Inflammatory macrophage treated with lipopolysaccharide for 1 hour (primary cell): ENCODE results near the gene HMGN4.

Experiments
- DNase-seq, 2 donors: peaks; one replicate each; pipeline ENCODE4 v3.0.0-alpha.2; 2020 to 2022

The HMGN4 gene

DNA sequence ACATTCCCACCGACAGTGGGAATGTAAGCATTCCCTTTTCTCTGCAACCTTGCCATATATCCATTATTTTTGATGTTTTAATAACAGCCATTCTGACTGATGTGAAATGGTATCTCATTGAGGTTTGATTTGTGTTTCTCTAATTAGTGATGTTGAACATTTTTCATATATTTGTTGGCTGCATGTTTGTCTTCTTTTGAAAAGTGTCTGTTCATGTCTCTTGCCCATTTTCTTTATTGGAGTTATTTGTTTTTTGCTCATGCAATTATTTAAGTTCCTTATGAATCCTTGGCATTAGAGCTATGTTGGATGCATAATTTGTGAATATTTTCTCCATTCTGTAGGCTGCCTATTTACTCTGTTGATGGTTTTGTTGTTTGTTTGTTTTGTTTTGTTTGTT lies 40.6 kb downstream of the HMGN4 start:
- DNase-seq, result no peak

DNA sequence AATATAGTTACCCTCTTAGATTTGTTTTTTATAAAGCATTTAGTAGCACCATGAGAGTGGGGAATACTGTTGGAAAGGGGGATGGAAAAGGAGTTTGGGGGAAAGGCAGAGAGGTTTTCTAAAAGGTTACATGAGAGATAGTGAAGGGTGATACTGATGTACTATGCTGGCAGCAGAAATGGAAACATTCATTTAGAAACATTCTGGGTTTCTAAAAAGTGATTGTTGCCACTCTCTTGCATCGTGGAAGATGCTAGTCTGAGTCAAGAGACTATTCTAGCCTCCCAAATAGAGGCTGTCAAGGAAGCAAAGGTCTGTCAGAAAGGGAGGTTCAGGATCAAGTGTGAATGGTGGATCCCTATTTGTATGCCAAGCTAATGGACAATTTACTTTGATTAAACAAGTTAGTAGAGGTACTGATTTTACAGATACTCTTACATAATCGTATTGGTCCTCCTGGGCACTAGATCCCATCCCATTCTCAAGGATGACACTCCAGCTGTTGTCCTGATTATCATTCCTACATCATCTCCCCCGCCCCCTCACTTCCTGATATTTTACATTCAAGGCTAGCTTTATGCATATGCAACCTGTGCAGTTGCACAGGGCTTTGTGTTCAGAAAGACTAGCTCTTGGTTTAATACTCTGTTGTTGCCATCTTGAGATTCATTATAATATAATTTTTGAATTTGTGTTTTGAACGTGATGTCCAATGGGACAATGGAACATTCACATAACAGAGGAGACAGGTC lies 43.2 kb downstream of the HMGN4 start:
- no peak for DNase-seq

GRCh38 chr6:26588965-26589364 lies 50.8 kb downstream of the HMGN4 start:
- no peak for DNase-seq

GRCh38 chr6:26592649-26593048 lies 54.5 kb downstream of the HMGN4 start:
- no peak for DNase-seq

DNA sequence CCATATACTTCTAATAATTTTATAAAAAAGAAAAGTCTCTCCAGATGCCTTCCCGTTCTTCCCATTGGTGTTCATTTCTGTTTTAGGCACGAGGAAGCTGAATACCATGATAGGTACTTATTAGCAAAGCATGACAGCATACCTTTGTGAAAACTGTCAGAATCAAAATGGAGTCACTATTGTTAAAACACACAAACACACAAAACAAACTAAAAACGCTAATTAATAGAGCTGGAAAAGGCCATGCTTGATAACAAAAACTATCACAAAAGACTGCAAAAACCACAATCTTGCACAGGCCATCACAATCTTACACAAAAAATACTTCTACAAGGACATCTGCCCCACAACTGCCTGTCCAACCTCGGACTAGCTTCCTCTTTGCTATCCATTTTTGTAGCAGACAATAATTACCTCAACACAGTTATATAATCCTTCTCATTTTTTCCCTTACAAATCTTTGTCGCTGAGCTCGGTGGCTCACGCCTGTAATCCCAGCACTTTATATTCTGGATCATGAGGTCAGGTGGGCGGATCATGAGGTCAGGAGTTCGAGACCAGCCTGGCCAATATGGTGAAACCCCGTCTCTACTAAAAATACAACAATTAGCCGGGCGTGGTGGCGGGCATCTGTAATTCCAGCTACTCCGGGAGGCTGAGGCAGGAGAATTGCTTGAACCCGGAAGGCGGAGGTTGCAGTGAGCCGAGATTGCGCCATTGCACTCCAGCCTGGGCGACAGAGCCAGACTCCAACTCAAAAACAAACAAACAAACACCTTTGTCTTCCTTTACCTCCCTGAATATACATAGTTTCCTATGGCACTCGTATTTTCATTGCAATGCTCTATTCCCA lies 55.3 kb downstream of the HMGN4 start:
- no peak for DNase-seq

DNA sequence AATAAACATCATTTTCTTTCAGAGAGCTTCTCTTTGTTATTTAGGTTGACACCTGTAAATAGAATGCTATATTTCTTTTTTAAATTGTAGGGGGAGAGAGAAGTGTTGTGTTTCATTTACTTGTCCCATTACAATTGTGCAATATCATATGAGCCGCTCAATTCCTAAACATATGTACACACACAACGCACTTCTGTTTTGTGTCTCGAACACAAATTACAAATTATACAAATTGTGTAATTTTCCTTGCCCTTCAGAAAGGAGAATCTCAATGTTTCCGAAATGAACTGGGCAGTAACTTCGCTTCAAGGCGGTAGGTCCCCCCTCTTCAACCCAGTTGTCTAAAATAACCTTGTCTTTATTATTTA lies 55.9 kb downstream of the HMGN4 start:
- no peak for DNase-seq

DNA sequence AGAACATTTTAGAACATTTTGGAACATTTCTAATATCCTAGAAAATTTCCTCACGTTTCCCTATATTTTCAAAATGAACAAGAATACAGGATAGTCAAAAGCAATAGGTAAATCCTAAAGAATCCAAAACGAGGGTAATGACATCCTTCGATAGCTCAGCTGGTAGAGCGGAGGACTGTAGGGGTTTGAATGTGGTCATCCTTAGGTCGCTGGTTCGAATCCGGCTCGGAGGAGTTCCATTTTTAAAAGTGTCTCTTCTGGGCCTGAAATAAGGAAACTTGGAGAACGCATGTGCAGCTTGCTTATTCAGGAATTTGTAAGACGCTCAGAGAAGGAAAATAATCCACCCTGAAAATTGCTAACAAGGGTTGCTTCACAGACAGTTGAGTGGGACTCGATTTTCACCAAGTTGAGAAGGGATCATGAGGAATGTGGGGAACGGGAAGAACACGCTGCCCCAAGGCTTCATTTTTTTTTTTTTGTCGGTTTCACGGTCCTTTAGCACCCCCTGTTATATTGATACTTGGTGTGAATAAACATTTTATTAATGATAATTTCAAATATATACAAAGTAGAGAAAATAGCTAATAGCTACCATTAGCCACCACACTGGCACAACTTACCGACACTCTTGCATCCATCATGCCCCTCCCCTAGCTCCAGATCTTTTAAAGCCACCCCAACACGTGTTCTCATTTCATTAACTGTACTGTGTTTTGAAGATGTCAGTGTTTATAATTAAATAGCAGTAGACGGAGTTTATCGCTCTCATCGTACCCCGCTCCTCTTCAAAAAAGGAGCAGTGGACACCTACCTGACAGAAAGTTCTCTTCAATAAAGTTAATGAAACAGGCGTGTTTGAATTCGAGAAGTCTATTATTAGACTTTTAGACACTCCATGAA lies 56.8 kb downstream of the HMGN4 start:
- DNase-seq, result peak in 1 of 2 donors; percentile 38

GRCh38 chr6:26595669-26596269 lies 57.6 kb downstream of the HMGN4 start:
- peak; percentile 77 to 95 for DNase-seq
